ENCODE results near the gene HTR7.

- TF ChIP-seq, protein P1, sequence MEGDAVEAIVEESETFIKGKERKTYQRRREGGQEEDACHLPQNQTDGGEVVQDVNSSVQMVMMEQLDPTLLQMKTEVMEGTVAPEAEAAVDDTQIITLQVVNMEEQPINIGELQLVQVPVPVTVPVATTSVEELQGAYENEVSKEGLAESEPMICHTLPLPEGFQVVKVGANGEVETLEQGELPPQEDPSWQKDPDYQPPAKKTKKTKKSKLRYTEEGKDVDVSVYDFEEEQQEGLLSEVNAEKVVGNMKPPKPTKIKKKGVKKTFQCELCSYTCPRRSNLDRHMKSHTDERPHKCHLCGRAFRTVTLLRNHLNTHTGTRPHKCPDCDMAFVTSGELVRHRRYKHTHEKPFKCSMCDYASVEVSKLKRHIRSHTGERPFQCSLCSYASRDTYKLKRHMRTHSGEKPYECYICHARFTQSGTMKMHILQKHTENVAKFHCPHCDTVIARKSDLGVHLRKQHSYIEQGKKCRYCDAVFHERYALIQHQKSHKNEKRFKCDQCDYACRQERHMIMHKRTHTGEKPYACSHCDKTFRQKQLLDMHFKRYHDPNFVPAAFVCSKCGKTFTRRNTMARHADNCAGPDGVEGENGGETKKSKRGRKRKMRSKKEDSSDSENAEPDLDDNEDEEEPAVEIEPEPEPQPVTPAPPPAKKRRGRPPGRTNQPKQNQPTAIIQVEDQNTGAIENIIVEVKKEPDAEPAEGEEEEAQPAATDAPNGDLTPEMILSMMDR (IDR thresholded peaks at IDR 0.05): no peak
- no peak for TF ChIP-seq POLR2AphosphoS5 (IDR thresholded peaks at IDR 0.05)
- no peak for TF ChIP-seq POLR2A (IDR thresholded peaks at IDR 0.05; ENCODE audit: low read depth)
- no peak for TF ChIP-seq EP300 (IDR thresholded peaks at IDR 0.05)
Observed at GRCh38 chr10:90816466-90816865, 41.4 kb downstream of the HTR7 start.
